Astrocyte of the spinal cord (primary cell): ENCODE results near the gene RIMBP2.

Experiments used
- DNase-seq: peaks from one replicate; pipeline ENCODE4 v3.0.0; 2011; ENCODE audit warnings: low read depth, low spot score
- H3K4me3 ChIP-seq: 2 replicates; pipeline ENCODE4 v1.5.1; 2011; ENCODE audit warnings: low read depth, mild to moderate bottlenecking, low read length, moderate library complexity
- CTCF ChIP-seq: IDR thresholded peaks from 2 replicates; pipeline ENCODE4 v1.5.1; 2012; ENCODE audit warnings: low read depth, mild to moderate bottlenecking, low read length, inconsistent platforms
- in situ Hi-C: cut with HindIII; loops from 2 replicates; pipeline ENCODE4 v1.10.0; 2017; ENCODE audit warnings: low sequenced_read_pairs

Gene RIMBP2

GRCh38 chr12:130706311-130706710 lies 9.8 kb downstream of the RIMBP2 start:
- H3K4me3 ChIP-seq, result no peak overlapping the region
- no peak for TF ChIP-seq CTCF
- in situ Hi-C loops, result no loop called here
- no peak for DNase-seq

DNA sequence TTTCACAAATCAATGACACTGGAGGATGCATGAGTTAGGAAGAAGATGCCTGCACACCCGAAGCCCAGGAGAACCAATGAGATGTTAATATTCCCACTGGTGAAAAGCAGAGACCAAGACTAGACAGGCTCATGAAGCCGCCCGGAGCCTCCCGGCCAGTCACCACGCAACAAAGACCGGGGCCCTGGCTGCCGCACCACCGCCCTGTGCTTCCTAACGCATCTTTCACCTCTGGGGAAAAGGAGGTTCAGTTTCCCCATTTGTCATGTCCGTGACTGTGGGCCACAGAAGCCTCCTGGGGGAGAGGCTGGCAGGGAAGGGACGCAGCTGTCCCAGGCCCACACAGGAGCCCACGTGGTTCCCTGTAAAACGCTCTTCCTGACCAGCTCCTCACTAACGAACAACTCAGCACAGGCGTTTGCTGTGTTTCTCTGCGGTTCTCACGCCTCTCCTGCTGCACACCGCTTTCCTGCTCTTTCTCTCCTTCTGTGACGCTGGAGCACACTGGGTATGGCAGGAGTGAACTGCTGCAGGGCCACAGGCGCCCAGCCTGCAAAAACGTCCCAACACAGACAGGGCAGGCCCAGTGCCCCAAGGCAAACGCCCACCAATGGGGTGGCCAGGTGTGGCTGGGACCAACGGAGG lies 10.8 kb downstream of the RIMBP2 start:
- H3K4me3 ChIP-seq, result no peak overlapping the region
- in situ Hi-C loops, result no loop called here
- no peak for TF ChIP-seq CTCF
- DNase-seq, result no peak

GRCh38 chr12:130704606-130705005 lies 11.5 kb downstream of the RIMBP2 start:
- no peak for DNase-seq
- H3K4me3 ChIP-seq, result no peak overlapping the region
- no peak for TF ChIP-seq CTCF
- in situ Hi-C loops, result no loop called here

DNA sequence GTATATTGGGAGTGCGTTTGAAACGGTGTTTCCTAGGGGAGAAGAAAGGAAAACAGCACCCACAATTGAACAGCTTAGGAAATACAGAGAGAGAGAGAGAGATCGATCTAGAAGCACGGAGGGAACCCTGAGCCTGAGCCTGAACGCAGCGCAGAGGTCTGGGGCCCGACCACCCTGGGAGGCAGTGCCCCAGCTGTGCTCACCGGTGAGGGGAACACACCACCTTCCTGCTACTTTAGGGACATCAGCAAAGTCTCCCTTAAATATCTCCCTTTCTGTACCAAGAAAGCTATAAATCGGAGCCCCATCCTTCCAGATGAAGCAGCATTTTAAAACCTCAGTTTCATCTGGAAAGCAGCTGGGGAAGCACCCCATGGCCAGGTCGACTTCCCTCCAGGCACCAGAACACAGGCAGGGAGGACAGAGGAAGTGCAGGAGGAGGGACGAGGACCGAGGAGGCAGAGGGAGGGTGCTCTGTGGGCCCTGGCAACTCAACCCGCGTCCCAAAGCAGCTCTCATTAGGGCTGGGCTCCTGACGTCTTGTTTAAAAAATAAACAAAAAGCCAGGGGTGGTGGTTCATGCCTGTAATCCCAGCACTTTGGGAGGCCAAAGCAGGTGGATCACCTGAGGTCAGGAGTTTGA lies 12.2 kb downstream of the RIMBP2 start:
- TF ChIP-seq CTCF, result no peak
- in situ Hi-C loops, result no loop called here
- no peak overlapping the region for H3K4me3 ChIP-seq
- no peak for DNase-seq

DNA sequence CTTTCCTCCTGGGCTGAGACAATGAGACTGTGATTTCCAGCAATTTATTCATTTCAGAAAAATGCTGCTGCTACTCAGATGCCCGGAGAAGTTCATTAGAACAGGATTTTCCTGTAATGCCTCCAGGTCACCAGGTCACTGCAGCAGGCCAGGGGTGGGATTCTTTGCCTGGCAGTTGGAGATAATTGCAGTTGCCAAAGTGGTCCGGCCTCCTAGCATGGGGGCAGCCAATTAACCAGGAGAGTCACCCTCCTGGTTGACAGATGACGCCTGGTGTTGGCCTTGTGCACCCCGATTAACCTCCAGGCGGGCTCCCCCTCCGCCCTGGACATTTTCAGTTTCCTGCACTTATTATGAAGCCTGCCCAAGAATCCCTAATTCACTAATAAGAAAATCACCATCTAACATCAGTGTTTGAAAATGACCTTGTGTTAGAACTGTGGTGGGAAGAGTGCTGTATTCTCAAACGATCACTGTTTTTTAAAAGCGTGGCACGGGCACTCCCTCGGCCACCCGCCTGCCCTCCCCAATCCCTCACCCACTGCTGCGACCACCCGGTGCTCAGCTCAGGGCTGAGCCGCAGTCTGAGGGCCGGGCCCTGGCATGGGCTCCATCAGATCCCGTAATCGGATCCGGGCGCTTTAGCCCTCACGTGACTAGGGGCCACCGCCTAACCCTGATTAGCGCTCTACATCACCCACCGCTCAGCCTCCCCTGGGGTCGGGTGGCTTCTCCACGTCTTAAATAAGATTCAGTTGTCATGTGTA lies 12.9 kb downstream of the RIMBP2 start:
- H3K4me3 ChIP-seq, result no peak overlapping the region
- no peak for DNase-seq
- in situ Hi-C loops, result no loop called here
- no peak for TF ChIP-seq CTCF

- no peak for DNase-seq
- H3K4me3 ChIP-seq, result no peak overlapping the region
- no peak for TF ChIP-seq CTCF
- in situ Hi-C loops, result no loop called here
These were observed 14.7 kb downstream of the RIMBP2 start for GRCh38 chr12:130701402-130701744.
